Measurements from ENCODE around the gene SPRY4. TPM values are rescaled to one million over a fixed set of nuclear protein-coding genes. Genes with fewer than 3 reads are reported as not detected.
A peak's percentile ranks its signal among the peaks of the same experiment; 100 is the strongest.

Gene SPRY4
- total and polyA plus RNA-seq, 2 of the 4 experiments (the other 2 are of a cell fraction), result 8.4 to 21.0 TPM

- Histone ChIP-seq H3K27me3 (ENCODE audit: control insufficient read depth, insufficient read depth, low read length) (no peaks in the 10 kb centered on the region), H4K8ac (ENCODE audit: low read depth in 2 of 2, low read length in 2 of 2) (peak overlapping the region in 1 of 2 experiments; percentile 6; a peak in 1 of 4 replicates), H3K36me3 (ENCODE audit: control insufficient read depth, insufficient read depth, low read length) (peaks cover 7% of the 10 kb centered on the region; the same call in 1 of the 2 replicates), H2BK15ac (ENCODE audit: low read depth, low read length) (peak overlapping the region; percentile 1; the same call in 1 of the 3 replicates), H2BK5ac (ENCODE audit: low read depth, low read length, poor library complexity, severe bottlenecking) (peak overlapping the region; percentile 50), H4K91ac (ENCODE audit: insufficient read depth, low read depth, low read length) (no peak overlapping the region), H3K27ac (ENCODE audit: insufficient read depth, low read length) (peak overlapping the region; percentile 84), H2BK20ac (ENCODE audit: low read depth, low read length) (no peak overlapping the region), H4K20me1 (ENCODE audit: insufficient read depth, low read length) (peaks cover 100% of the 10 kb centered on the region), H3K4ac (ENCODE audit: low read depth, low read length) (peak overlapping the region; percentile 28; the same call in 1 of the 2 replicates), H2BK120ac (ENCODE audit: low read depth, low read length) (peak overlapping the region; percentile 17; the same call in 1 of the 2 replicates), H3K56ac (ENCODE audit: extremely low read depth, insufficient read depth, low read length) (no peak overlapping the region), H4K5ac (ENCODE audit: low read depth, low read length) (no peak overlapping the region), H3K4me1 (ENCODE audit: control insufficient read depth, insufficient read depth, low read length) (peaks cover 39% of the 10 kb centered on the region), H3K4me3 (ENCODE audit: insufficient read depth, low read depth, low read length) (0 out of 2 replicates have a peak overlapping the region, but pooled peaks have one; percentile 2), H3K18ac (ENCODE audit: low read depth, low read length) (peak overlapping the region; percentile 16; the same call in 1 of the 2 replicates), H3K14ac (replicated peaks; ENCODE audit: low read depth, low read length) (peak overlapping the region; percentile 91), H3K23ac (ENCODE audit: low read depth, low read length) (peak overlapping the region; percentile 96), H3K9ac (ENCODE audit: low read depth, low read length) (peak overlapping the region; percentile 34), H2AK5ac (ENCODE audit: low read depth, low read length) (peak overlapping the region; percentile 19; the same call in 1 of the 2 replicates), H2AK9ac (replicated peaks; ENCODE audit: low read depth, low read length, poor library complexity) (peak overlapping the region; percentile 38), H2AFZ (replicated peaks; ENCODE audit: low read length, poor library complexity) (no peak overlapping the region), H3K4me2 (ENCODE audit: low read depth, low read length) (peak overlapping the region; percentile 77), H3K79me1 (ENCODE audit: low read depth in 1 of 2, low read length in 2 of 2) (peaks cover 0 to 24% of the 10 kb centered on the region in 2 experiments; a peak in 2 of 4 replicates), H3K9me3 (ENCODE audit: control insufficient read depth, insufficient read depth, low read length) (no peaks in the 10 kb centered on the region), H3K9me1 (ENCODE audit: insufficient read depth, low read length) (peaks cover 7% of the 10 kb centered on the region; the same call in 1 of the 2 replicates)
- BruUV-seq (replicated peaks), result no TSS peak
- ChIA-PET CTCF (interaction anchor here (0.5 to 1.9 kb wide), 9 partner anchors 7 to 327 kb away, joined by 3 to 8 read pairs (median 4); no protein-coding TSS in a partner anchor), POLR2A (ENCODE audit: unreplicated experiment) (interaction anchor here (0.6 kb wide), 1 partner anchor 37 kb away, joined by 3 read pairs; no protein-coding TSS in a partner anchor)
- in situ Hi-C loops (cut with MboI; ENCODE audit: low sequenced_read_pairs) (loop anchor here (5.0 kb wide), 1 partner anchor 228 kb away; no protein-coding TSS in a partner anchor), intact Hi-C loops (cut with micrococcal nuclease) (loop anchor here (1.0 to 5.0 kb wide), 3 partner anchors 102 to 378 kb away; no protein-coding TSS in a partner anchor), dilution Hi-C loops (cut with HindIII; ENCODE audit: low sequenced_read_pairs, unreplicated experiment) (no loop called here)
- TF ChIP-seq CHD1 (IDR thresholded peaks at IDR 0.05; ENCODE audit: low read depth, low read length) (no peak), MXI1 (IDR thresholded peaks at IDR 0.05; ENCODE audit: borderline replicate concordance, low read depth, low read length) (no peak), SMC3 (IDR thresholded peaks at IDR 0.05; ENCODE audit: low read depth, low read length) (no peak), CEBPB (IDR thresholded peaks at IDR 0.05; ENCODE audit: low read depth, low read length) (no peak), RCOR1 (IDR thresholded peaks at IDR 0.05; ENCODE audit: insufficient replicate concordance, low read length) (no peak), RFX5 (IDR thresholded peaks at IDR 0.05; ENCODE audit: low read depth, low read length) (no peak), MAFK (IDR thresholded peaks at IDR 0.05; ENCODE audit: low read depth, low read length) (no peak), USF2 (IDR thresholded peaks at IDR 0.05; ENCODE audit: low read depth, low read length) (no peak), MAZ (IDR thresholded peaks at IDR 0.05; ENCODE audit: borderline replicate concordance, low read depth, low read length) (no peak), POLR2A (IDR thresholded peaks at IDR 0.05; ENCODE audit: low read depth, low read length) (no peak), NFE2L2 (IDR thresholded peaks at IDR 0.05; ENCODE audit: low read depth, low read length) (no peak), CTCF (conservative IDR thresholded peaks at IDR 0.05; ENCODE audit: low read depth, low read length) (no peak), FOS (IDR thresholded peaks at IDR 0.05; ENCODE audit: low read depth, low read length) (no peak), BHLHE40 (IDR thresholded peaks at IDR 0.05; ENCODE audit: low read depth, low read length) (no peak)
- DNase-seq (no peak), ATAC-seq (ENCODE audit: low read depth) (no peak)
- no CpG with 5 or more reads among the region's 7 CpGs for WGBS, 2 experiments (ENCODE audit: extremely low coverage in 2 of 2, insufficient read length in 1 of 2)
Observed at GRCh38 chr5:142319560-142320429, 5.0 kb downstream of the SPRY4 start.

Data from IMR-90 (cell line).